Smooth muscle cell (in vitro differentiated cells): ENCODE data around the gene FLRT1. TPM values are rescaled to one million over a fixed set of nuclear protein-coding genes. Genes with fewer than 3 reads are reported as not detected.

ENCODE experiments used
- DNase-seq: peaks from one replicate; lab custom pipeline; 2025; ENCODE audit not compliant: unreplicated experiment; lab: John Stamatoyannopoulos, UW
- H2AFZ ChIP-seq: fragments of 200-600 bp; sonication (generic); 2 replicates; pipeline ENCODE4 v1.6.0; 2016; ENCODE audit warnings: antibody characterized with exemption, low read depth, mild to moderate bottlenecking
- H3F3A ChIP-seq: fragments of 200-600 bp; sonication (generic); 2 replicates; pipeline ENCODE4 v1.6.0; 2017; ENCODE audit warnings: antibody characterized with exemption, low read depth
- H3K27ac ChIP-seq: fragments of 200-600 bp; sonication (generic); 2 replicates; pipeline ENCODE4 v1.5.1; 2016; ENCODE audit warnings: low read depth, mild to moderate bottlenecking
- H3K27me3 ChIP-seq: fragments of 200-600 bp; sonication (generic); 2 replicates; pipeline ENCODE4 v1.6.1; 2016; ENCODE audit warnings: low read depth, mild to moderate bottlenecking
- H3K36me3 ChIP-seq: fragments of 200-600 bp; sonication (generic); 2 replicates; pipeline ENCODE4 v1.5.1; 2016; ENCODE audit warnings: low read depth
- H3K4me1 ChIP-seq: fragments of 200-600 bp; sonication (generic); 2 replicates; pipeline ENCODE4 v1.5.1; 2016; ENCODE audit warnings: low read depth
- H3K4me2 ChIP-seq: fragments of 200-600 bp; sonication (generic); 2 replicates; pipeline ENCODE4 v1.6.0; 2016; ENCODE audit warnings: mild to moderate bottlenecking
- H3K4me3 ChIP-seq: fragments of 200-600 bp; sonication (generic); 2 replicates; pipeline ENCODE4 v1.5.1; 2016; ENCODE audit warnings: mild to moderate bottlenecking
- H3K79me2 ChIP-seq: fragments of 200-600 bp; sonication (generic); 2 replicates; pipeline ENCODE4 v1.6.0; 2016; ENCODE audit warnings: low read depth, mild to moderate bottlenecking
- H3K9ac ChIP-seq: fragments of 200-600 bp; sonication (generic); 2 replicates; pipeline ENCODE4 v1.6.0; 2016; ENCODE audit warnings: low read depth
- H3K9me3 ChIP-seq: fragments of 200-600 bp; sonication (generic); replicated peaks from 2 replicates; pipeline ENCODE4 v1.5.1; 2016; ENCODE audit warnings: low read depth
- H4K20me1 ChIP-seq: fragments of 200-600 bp; sonication (generic); 2 replicates; pipeline ENCODE4 v1.6.0; 2016; ENCODE audit warnings: low read depth
- WGBS: methylation state at CpG from one replicate; pipeline ENCODE4 v1.1.7; 2016; ENCODE audit warnings: low lambda C conversion rate; 5-methylcytosine and 5-hydroxymethylcytosine counted together
- polyA plus RNA-seq: library from polyadenylated mRNA; unstranded; fragments of >200 nt; fragmentation: Nextera tagmentation; extraction: Ambion mirVana; gene quantifications from 2 replicates; pipeline ENCODE4 v1.2.1, GENCODE V29; 2016
- total RNA-seq: library from RNA; depleted of rRNA; stranded (reverse); fragments of >200 nt; gene quantifications from 2 replicates; pipeline ENCODE4 v1.2.3, GENCODE V29; 2014
- TF ChIP-seq, protein P1 (sequence below): fragments of 200-600 bp; sonication (generic); IDR thresholded peaks from 2 replicates; pipeline ENCODE4 v1.5.1; 2017; ENCODE audit warnings: borderline replicate concordance, mild to moderate bottlenecking, antibody characterized with exemption; ENCODE audit not compliant: insufficient read depth, poor library complexity, severe bottlenecking

Gene FLRT1
- total and polyA plus RNA-seq, 2 experiments from 2014 or later = 0.26 to 0.76 TPM

DNA sequence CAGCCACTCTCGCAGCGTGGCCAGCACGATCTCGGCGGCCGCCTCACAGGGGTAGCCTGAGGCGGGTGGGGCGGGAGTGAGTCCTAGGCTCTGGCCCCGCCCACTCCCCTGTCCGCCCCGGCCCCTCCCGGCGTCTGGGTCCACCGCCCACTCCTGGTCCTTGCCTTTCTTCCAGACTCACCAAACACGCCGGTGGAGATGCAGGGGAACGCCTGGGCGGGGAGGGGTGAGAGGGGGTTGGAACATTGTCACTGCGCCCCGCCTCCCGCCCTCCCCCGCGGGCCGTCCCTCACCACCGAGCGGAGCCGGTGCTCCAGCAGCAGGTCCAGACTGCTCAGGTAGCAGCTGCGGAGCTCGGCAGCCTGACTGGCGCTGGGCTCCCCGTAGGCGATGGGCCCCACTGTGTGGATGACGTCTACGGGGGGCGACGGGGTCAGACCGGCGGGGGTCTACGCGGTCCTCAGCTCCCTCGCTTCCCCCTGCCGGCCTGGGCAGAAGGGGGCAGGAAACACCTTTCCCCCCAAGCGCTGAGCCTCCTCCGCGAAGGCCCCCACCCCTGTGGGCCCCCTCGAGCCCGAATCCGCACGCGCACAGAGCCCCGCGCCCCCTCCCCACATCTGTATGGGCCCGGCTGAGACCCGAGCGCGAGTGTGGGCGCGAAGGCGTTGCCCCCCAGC, 36.2 kb upstream of the FLRT1 start:
- no peak overlapping the region for H3K9ac ChIP-seq
- WGBS = 2% methylated on average over 19 of the region's 59 CpGs
- H3K27me3 ChIP-seq = no peaks in the 10 kb centered on the region
- no peak overlapping the region for H3K27ac ChIP-seq
- H3K36me3 ChIP-seq = no peaks in the 10 kb centered on the region
- peaks cover 58% of the 10 kb centered on the region for H4K20me1 ChIP-seq
- TF ChIP-seq, protein P1, sequence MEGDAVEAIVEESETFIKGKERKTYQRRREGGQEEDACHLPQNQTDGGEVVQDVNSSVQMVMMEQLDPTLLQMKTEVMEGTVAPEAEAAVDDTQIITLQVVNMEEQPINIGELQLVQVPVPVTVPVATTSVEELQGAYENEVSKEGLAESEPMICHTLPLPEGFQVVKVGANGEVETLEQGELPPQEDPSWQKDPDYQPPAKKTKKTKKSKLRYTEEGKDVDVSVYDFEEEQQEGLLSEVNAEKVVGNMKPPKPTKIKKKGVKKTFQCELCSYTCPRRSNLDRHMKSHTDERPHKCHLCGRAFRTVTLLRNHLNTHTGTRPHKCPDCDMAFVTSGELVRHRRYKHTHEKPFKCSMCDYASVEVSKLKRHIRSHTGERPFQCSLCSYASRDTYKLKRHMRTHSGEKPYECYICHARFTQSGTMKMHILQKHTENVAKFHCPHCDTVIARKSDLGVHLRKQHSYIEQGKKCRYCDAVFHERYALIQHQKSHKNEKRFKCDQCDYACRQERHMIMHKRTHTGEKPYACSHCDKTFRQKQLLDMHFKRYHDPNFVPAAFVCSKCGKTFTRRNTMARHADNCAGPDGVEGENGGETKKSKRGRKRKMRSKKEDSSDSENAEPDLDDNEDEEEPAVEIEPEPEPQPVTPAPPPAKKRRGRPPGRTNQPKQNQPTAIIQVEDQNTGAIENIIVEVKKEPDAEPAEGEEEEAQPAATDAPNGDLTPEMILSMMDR = no peak
- H3K9me3 ChIP-seq = no peaks in the 10 kb centered on the region
- H3K4me2 ChIP-seq = peak overlapping the region; percentile 92
- H3K4me3 ChIP-seq = peak overlapping the region; percentile 44
- DNase-seq = peak; percentile 25
- no peaks in the 10 kb centered on the region for H3K79me2 ChIP-seq
- H2AFZ ChIP-seq = no peak overlapping the region
- no peaks in the 10 kb centered on the region for H3F3A ChIP-seq
- peaks cover 21% of the 10 kb centered on the region for H3K4me1 ChIP-seq

DNA sequence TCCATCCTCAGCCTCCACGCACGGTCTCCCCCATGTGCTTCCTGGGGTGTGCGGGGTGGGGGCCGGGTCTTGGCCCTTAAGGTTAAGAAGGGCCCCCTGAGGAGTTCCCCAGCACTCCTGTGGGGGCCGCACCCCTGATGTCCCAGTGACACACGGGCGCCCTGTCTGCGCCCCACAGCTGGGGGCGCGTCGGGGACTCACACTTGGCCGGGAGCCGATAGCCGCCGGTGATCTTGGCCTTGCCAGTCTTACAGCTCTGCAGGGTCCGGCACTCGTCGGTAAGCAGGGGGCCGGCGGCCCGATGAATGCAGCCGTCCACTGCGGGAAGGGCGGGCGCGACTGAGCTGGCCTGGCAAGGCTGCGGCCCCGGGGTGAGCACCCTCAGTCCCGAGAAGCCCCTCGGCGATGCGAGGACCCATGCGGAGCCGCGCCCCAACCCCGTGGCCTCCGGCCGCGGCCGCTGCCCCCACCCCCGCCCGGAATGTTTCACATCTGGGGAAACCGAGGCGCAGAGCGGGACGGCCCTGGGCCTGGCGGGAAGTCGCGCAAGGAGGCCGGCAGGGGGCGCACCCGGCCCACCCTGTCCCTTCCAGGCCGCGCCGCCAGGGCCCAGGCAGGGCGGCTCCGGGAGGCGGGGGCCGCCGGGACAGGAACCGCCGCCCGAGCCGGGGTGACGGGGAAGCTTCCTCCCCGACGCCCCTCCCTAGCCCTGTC, 35.5 kb upstream of the FLRT1 start:
- no peak overlapping the region for H3K9ac ChIP-seq
- H3K4me3 ChIP-seq = peak overlapping the region; percentile 44
- peak; percentile 58 for DNase-seq
- peaks cover 53% of the 10 kb centered on the region for H4K20me1 ChIP-seq
- H2AFZ ChIP-seq = no peak overlapping the region
- no peak overlapping the region for H3K27ac ChIP-seq
- peaks cover 21% of the 10 kb centered on the region for H3K4me1 ChIP-seq
- no peaks in the 10 kb centered on the region for H3K36me3 ChIP-seq
- H3K9me3 ChIP-seq = no peaks in the 10 kb centered on the region
- TF ChIP-seq, protein P1 = peak; percentile 82
- no peaks in the 10 kb centered on the region for H3K27me3 ChIP-seq
- H3K79me2 ChIP-seq = no peaks in the 10 kb centered on the region
- peak overlapping the region; percentile 92 for H3K4me2 ChIP-seq
- WGBS = 2% methylated on average over 34 of the region's 67 CpGs
- no peaks in the 10 kb centered on the region for H3F3A ChIP-seq

DNA sequence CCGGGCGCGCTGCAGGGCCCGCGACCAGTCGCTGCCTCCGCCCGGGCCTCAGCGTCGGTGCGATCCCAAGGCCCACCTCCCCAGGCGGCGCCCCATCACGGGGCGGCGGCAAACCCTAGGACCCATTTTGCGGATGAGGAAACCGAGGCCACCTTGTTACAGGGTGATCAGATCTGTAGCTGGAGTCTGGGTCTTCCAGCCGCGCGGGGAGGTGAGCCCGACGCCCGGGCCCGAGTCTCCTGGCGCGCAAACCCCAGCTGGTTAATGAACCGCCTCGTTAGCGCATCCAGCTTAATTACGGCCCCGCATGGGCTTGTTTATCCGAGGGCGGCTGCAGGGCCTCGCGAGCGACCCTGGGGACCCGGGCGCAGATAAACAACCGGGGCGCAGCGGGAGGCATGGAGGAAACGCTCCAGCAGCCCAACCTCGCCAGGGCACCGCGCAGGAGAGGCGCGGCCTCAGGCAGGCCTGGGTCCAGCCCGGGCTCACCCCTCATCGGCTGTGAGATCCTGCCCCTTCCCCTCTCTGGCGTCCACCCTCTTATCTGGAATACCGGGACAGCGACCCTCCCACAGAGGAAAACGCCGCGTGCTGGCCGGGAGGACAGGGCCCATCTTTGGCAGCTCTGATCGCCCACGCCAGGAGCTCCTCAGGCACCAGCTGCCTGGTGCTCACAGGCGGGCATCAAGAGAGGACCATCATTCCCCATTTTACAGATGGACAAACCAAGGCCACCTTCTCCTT, 34.8 kb upstream of the FLRT1 start:
- peak overlapping the region; percentile 44 for H3K4me3 ChIP-seq
- no peaks in the 10 kb centered on the region for H3K27me3 ChIP-seq
- H3K4me2 ChIP-seq = peak overlapping the region; percentile 92
- DNase-seq = no peak
- H3K27ac ChIP-seq = no peak overlapping the region
- H3K4me1 ChIP-seq = peaks cover 21% of the 10 kb centered on the region
- H3K79me2 ChIP-seq = no peaks in the 10 kb centered on the region
- H3K9ac ChIP-seq = no peak overlapping the region
- TF ChIP-seq, protein P1 = no peak
- H3K36me3 ChIP-seq = no peaks in the 10 kb centered on the region
- H3K9me3 ChIP-seq = no peaks in the 10 kb centered on the region
- H2AFZ ChIP-seq = no peak overlapping the region
- WGBS = 48% methylated on average over 53 of the region's 60 CpGs
- H3F3A ChIP-seq = no peaks in the 10 kb centered on the region
- H4K20me1 ChIP-seq = peaks cover 51% of the 10 kb centered on the region
